Measurements from ENCODE around the gene PLA1A. TPM values are rescaled to one million over a fixed set of nuclear protein-coding genes. Genes with fewer than 3 reads are reported as not detected.

Gene PLA1A
- total RNA-seq, 1 donor from 2014 or later = 1.6 TPM

GRCh38 chr3:119628816-119629445 is 31.2 kb downstream of the PLA1A start:
- ATAC-seq (ENCODE audit: poor library complexity) = no peak
- intact Hi-C loops (cut with DNase I) = no loop called here
- no peak for DNase-seq

DNA sequence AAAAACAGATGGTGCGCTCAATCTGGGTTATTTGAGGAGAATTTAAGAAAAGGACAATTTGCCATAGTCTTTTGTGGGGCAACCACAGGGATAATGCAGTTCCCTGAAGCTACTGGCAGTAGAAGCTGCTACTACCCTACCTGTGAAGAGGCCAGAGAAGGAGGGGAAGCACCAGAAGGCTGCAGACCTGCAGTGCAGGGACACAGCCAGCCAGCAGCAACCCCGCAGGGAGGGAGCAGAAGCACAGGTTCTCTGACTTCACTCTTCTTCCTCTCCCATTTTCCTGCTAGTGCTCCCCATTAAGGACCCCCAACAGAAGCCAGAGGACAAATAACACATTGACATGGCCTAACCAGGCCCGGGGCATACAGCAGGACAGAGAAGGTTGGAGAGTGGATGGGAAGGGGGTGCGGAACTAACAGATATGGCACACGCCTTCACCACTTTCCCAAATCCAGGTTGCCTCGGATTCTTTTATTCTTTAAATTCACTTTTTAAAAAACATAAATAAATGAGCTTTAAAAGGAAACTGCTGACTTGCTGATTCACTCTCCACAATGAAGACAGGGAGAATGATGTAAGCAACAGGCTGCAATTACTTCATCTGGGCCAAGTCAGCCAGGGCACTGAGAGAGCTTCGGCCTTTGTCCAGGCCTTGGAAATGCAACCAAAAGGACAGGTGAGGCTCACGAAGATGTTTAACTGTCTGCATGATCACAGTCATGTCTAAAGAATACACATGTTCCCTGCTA is 32.6 kb downstream of the PLA1A start:
- ATAC-seq (ENCODE audit: poor library complexity) = peak; percentile 30
- intact Hi-C loops (cut with DNase I) = no loop called here
- no peak for DNase-seq

GRCh38 chr3:119630880-119631329 is 33.2 kb downstream of the PLA1A start:
- no peak for DNase-seq
- peak; percentile 8 for ATAC-seq (ENCODE audit: poor library complexity)
- intact Hi-C loops (cut with DNase I) = no loop called here

DNA sequence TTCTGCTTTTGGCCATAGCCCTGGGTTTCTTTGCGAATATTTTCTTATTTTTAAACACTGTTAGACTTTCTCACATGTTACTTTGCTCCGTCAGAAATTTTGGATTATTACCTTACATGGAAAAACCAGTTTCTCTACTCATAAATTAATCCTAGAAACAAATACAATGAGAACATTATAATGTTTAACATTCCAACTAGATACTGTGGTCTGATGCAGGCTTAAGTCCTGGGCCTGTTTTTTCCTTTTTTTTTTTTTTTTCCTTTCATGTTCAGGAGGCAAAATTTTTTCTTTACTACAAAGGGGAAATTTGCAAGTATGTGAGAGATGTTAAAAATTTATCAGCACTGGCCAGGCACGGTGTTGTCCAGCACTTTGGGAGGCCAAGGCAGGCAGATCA is 33.8 kb downstream of the PLA1A start:
- no peak for DNase-seq
- intact Hi-C loops (cut with DNase I) = no loop called here

DNA sequence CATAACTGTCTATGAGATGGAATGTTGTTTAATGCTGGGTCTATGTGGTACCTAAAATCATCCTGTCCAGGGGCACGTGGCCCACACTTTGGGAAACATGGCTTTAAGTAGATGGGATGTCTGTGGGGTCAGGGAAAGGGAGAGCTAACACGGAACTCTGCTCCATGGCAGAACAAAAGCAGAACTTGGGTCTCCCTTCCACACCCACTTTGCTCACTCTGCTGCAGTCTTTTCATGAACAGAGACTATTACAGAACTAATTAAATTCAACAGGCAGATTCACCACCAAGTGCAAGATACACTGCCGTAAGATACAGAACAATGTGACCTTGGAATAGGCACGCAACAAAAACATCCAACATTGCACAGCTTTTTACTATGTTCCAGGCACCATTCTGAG is 34.5 kb downstream of the PLA1A start:
- DNase-seq (no peak), ATAC-seq (ENCODE audit: poor library complexity) (no peak)
- intact Hi-C loops (cut with DNase I) = no loop called here

More for the DNA sequence above, 33.8 kb downstream of the PLA1A start:
- ATAC-seq (ENCODE audit: poor library complexity) = no peak

- intact Hi-C loops (cut with DNase I) = no loop called here
- no peak for ATAC-seq (ENCODE audit: poor library complexity)
- DNase-seq = no peak
Observed at GRCh38 chr3:119632829-119633228, 35.1 kb downstream of the PLA1A start.

GRCh38 chr3:119635719-119636118 is 38.0 kb downstream of the PLA1A start:
- no peak for DNase-seq
- intact Hi-C loops (cut with DNase I) = loop anchor here (5.0 kb wide), 1 partner anchor 33 kb away; no protein-coding TSS in a partner anchor
- ATAC-seq (ENCODE audit: poor library complexity) = peak; percentile 1

DNA sequence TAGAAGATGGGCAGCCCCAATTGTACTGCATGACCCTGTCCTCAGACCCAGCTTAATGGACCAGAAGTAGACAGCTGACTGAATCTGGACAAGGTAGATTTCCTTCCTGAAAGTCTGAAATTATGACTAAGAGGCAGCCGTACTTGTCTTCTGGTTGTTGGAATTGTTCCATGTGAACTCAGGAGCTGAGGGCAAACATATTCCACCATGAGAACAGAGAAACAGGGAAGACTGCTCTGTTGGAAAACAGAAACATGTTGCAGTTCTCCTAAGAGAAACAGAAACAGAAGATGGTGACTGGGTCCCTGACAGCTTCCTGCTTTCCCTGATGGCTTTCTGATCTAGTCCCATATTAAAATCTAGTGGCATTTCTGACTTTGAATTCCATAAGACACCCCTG is 38.6 kb downstream of the PLA1A start:
- intact Hi-C loops (cut with DNase I) = loop anchor here (5.0 kb wide), 1 partner anchor 34 kb away; no protein-coding TSS in a partner anchor
- ATAC-seq (ENCODE audit: poor library complexity) (no peak), DNase-seq (no peak)

- DNase-seq (no peak), ATAC-seq (ENCODE audit: poor library complexity) (no peak)
Observed at GRCh38 chr3:119636891-119637611, 39.4 kb downstream of the PLA1A start.

GRCh38 chr3:119637679-119638477 is 40.2 kb downstream of the PLA1A start:
- intact Hi-C loops (cut with DNase I) = loop anchor here (5.0 kb wide), 1 partner anchor 36 kb away; no protein-coding TSS in a partner anchor
- ATAC-seq (ENCODE audit: poor library complexity) = peak; percentile 5
- DNase-seq = no peak

More at GRCh38 chr3:119636891-119637611, 39.4 kb downstream of the PLA1A start:
- intact Hi-C loops (cut with DNase I) = loop anchor here (5.0 kb wide), 1 partner anchor 35 kb away; no protein-coding TSS in a partner anchor

GRCh38 chr3:119639494-119640350 is 42.0 kb downstream of the PLA1A start:
- DNase-seq = no peak
- no peak for ATAC-seq (ENCODE audit: poor library complexity)
- intact Hi-C loops (cut with DNase I) = loop anchor here (5.0 kb wide), 1 partner anchor 37 kb away; no protein-coding TSS in a partner anchor

DNA sequence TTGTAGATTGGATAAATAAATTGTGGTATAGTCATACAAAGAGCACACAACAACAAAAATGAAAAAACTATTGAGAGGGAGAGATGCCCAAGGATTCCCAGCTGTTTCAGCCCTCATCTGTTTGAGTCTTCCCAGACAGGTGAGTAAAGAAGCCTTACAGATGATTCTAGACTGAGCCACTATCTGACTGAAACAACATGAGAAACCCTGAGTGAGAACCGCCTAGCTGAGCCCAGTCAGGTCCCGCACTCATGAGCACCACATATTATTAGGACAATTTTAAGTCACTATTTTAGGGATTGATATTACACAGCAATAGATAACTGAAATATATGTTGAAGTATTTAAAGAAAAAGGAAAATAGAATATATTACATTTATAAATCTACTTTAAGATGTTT is 43.7 kb downstream of the PLA1A start:
- no peak for ATAC-seq (ENCODE audit: poor library complexity)
- no peak for DNase-seq
- intact Hi-C loops (cut with DNase I) = no loop called here

- DNase-seq (no peak), ATAC-seq (ENCODE audit: poor library complexity) (no peak)
- intact Hi-C loops (cut with DNase I) = no loop called here
Observed at GRCh38 chr3:119642746-119643473, 45.2 kb downstream of the PLA1A start.

GRCh38 chr3:119643528-119643927 is 45.8 kb downstream of the PLA1A start:
- DNase-seq (no peak), ATAC-seq (ENCODE audit: poor library complexity) (no peak)
- intact Hi-C loops (cut with DNase I) = no loop called here

GRCh38 chr3:119644481-119644880 is 46.8 kb downstream of the PLA1A start:
- DNase-seq (no peak), ATAC-seq (ENCODE audit: poor library complexity) (no peak)
- intact Hi-C loops (cut with DNase I) = no loop called here

DNA sequence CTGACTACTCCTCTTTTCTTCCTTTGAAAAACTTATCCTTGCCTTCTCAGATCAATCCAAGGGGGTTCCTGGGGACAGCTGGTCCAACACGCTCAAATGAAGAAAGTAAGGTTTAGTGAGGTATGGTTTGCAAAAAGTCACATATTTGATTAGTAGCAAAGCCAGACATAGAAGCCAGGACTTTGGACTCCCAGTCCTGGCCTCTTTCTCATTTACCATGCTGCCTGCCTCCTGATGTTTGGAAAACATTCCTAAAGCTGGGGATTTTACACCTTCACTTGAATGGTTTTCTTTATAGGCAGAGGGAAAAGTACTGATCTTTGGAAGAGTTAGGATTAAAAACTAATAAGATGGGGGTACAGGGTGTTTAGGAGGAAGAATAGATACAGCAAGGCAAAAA is 48.1 kb downstream of the PLA1A start:
- ATAC-seq (ENCODE audit: poor library complexity) (no peak), DNase-seq (no peak)
- intact Hi-C loops (cut with DNase I) = no loop called here

GRCh38 chr3:119647171-119647570 is 49.5 kb downstream of the PLA1A start:
- intact Hi-C loops (cut with DNase I) = no loop called here
- DNase-seq (no peak), ATAC-seq (ENCODE audit: poor library complexity) (peak; percentile 5)

Data from Right ventricle myocardium superior (tissue), 1 donor.